ENCODE measurements around the gene MYH7B.

MYH7B gene
- total RNA-seq: 0.19 to 1.3 (median 0.71) reads per million in 4 experiments

DNA sequence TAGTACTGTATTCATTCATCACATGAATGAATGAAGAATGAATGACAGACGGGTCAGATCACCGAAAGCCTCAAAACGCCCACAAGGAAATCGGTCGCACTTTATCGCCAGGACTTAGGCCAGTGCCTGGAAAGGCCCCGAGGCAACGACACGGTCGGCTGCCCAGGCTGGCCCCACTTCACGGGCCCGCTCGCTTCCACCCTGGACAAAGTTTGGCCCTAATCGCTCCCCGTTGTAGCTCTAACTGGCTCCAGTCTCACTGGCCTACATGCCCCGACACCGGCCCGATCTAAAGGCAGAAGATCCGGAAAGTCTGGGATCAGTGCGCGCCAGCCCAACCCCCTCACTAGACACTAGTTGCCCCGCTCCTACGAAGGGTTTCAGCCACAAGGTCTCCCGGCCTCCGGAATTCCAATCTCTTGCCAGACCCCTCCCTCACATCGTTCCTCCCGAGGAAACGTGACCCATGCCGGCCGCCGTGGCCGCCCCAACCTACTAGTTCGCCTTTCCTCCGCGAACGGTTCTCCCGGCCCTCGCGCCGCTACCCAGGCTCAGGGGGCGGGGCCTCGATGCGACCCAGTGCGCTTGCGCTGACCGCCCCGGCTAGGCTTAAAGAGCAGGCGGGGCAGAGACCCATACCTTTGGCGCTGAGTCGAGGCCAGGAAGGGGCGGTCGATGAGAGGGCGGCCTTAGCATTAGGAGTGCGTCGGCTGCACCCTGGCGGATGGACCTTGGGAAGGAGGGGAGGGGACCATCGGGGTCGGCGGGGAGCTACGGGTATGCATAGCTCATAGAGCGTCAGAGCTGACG is at the start of gene MYH7B, which contains the start of gene GSS:
Gene MYH7B, plus strand, starts transcription at position 638 of the 810 bp plus-strand sequence. CDS start 22,138 bp downstream, outside the sequence.
Gene GSS, minus strand, starts transcription at position 576 of the 810 bp plus-strand sequence. CDS start 3,954 bp downstream, outside the sequence.
- peak; percentile 95 for DNase-seq

DNA sequence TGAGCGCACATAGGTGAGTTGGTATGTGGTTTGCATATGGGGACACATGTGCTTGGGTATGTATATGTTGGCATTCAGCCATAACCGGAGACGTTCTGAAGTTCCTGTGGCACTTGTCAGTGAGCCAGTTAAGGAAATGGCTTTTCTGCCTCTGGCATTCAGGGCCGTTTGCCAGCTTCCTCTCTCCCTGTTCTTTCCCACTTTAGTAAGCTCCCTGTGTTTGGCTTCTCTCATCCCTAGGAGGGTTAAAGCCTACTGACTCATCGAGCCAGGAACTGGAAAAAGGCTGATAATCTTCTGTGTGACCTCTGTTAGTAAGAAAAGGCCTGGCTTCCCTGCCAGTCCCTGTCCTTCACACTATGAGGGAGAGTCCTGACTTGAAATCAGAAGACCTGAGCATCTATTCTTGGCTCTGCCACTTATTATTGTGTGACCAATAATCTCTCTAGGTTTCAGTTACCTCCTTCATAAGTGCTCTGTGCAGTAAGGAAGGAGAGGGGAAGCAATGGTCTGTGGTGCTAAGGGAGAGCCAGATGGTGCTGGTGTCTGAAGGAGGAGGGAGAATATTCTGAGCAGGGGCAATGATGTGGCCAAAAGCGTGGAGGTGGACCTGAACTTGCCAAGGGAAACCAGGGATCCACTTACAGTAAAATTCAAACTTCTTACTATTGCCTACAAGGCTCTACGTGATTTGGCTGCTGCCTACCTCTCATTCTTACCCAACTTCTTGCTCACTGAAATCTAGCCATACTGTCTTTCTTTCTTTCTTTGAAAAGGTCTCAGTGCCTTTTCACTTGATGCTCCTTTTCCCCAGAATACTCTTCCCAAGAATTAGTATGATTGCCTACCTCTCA is 47.8 kb upstream of the MYH7B start:
- no peak for DNase-seq

DNA sequence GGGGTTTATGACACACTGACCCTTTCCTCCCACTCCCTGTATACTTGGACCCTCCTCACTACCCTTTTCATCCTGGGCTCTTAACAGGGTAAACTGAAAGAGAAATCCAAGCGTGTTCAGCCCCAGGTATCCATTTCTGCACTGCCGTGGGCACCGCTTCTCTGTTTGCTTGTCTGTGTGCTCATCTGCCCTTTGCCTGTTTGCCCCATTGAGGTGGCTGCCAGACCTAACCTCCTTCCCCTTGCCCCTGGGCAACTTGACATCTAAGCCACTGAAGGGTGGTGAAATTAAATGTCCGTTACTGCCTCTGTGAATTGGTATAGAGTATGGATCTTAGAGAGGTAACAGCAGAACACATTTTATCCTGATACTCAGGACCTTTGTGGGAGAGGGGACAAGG is 40.5 kb upstream of the MYH7B start:
- no peak for DNase-seq

DNA sequence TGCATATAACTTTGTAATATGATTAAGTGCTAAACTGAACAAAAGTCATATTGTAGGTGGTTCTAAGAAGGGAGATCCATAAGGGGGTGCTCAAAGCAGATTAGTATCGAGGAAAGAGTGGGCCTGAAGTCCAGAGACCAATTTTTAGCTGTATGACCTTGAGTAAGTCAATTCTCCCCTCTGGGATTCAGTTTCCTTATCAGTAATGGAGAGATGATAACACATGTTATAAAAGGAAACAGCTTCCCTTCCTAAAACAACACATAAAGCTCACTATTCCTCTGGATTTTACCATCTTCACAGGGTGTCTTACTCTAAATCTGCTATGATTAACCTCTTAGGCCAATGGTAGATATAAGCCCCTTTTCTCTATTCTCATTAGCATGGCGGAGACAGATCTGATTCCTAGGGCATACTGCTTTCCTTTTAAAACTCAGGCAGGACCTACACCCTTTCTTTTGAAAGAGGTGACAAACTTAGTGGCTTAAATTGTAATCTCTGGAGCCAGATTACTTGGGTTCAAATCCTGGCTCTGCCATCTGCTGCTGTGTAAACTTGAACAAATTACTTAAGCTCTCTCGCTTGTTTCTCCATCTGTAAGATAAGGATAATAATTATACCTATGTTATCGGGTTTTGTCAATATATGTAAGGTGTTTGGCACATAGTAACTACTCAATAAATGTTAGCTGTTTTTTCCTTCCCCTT is 39.8 kb upstream of the MYH7B start:
- no peak for DNase-seq

DNA sequence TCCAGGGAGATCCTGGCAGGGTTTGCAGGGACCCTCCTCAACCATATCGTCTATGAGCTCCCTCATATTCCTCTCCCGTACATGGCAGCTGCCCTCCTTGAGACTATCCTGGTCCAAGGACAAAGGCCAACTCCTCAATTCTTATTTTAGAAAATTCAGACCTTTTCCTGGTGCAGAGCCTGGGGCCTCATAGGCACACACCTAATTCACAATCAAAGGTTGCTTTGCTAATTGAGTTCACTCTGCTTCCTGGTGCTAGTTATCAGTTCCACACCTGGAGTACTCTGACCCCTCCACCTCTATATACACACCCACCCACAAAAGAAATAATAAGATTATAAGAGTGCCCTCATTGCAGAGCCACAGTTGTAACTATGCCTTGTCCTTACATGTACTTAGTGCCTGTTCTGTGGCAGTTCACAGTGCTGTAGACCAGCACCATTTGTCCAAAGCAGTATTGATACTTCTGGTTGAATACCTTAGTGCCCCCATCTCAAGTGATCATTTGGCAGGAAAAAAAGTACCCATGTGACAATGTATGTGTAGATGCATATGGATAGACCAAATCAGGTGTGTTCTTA is 38.8 kb upstream of the MYH7B start:
- no peak for DNase-seq

DNA sequence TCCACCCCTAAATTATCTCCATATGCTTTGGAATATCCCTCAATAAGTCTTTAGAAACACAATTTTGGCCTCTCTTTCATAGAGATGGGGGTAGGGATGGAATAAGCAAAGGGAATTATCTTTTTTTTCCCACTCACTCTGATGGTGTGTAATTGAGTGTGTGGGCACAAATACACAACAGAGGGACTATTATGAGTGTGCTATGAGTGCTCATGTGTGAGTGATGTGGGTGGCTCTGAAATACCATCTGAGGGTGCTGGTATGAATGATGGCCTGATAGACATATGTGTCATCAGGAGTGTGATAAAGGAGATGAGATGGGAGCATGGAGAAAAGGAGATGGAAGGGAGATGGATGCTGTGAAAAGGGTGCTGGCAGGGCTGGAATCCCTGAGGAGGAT is 35.6 kb upstream of the MYH7B start:
- no peak for DNase-seq

DNA sequence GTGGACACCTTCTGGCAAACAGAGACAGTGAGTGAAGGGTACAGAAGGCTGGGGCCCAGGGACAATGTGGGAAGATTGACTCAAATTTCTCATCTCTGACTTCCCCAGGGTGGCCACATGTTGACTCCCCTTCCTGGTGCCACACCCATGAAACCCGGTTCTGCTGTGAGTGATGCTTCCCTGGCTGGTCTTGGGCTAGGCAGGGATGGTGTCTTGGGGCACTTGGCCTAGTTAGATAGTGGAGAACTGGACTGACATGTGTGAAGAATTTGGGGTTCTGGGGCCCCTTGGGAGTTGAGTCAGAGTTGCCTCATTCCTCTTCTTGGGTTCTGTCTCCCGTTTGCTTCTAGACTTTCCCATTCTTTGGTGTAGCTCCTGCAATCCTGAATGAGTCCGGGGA is 34.2 kb upstream of the MYH7B start:
- no peak for DNase-seq

DNA sequence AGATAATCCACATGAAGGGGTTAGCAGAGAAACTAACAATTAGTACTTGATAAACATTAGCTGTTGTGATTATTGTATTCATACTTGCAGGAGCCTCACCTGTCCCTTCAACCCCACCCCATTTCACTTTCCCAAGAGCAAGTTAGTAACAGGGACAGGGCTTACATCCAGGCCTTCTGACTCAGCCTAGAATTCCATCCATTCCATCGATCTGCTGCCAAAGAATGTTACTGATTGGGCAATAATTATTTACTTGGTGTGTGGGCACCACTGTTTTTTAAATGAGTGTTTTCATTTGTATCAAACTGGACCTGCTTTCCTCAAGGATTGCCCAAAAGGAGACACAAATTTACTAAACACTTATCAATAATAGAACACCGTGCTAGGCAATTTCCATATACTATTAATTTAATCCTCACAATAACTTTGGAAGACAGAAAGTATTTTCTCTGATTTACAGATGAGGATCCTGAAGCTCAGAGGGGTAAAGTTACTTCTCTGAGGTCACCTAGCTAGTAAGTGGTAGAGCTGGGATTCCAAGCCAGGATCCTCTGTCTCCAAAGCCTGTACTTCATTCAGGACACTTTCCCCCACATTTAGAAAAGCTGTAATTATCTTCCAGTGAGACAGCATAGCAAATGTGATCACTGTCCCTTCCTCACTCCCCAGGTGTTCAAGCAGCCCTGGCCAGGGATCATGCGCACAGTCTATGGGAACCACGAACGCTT is 32.9 kb upstream of the MYH7B start:
- no peak for DNase-seq

DNA sequence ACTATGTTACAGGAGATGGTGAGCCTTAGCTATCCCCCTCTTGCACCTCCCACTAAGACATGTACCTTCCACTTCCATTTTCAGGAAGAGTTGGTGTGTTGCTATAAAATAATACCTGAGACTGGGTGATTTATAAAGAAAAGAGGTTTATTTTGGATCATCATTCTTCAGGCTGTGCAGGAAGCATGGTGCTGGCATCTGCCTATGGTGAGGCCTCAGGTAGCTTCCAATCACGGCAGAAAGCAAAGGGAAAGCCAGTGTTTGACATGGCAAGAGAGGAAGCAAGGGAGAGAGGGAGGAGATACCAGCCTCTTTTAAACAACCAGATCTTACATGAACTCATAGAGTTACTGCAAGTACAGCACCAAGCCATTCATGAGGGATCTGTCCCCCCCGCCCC is 32.3 kb upstream of the MYH7B start:
- DNase-seq: no peak

DNA sequence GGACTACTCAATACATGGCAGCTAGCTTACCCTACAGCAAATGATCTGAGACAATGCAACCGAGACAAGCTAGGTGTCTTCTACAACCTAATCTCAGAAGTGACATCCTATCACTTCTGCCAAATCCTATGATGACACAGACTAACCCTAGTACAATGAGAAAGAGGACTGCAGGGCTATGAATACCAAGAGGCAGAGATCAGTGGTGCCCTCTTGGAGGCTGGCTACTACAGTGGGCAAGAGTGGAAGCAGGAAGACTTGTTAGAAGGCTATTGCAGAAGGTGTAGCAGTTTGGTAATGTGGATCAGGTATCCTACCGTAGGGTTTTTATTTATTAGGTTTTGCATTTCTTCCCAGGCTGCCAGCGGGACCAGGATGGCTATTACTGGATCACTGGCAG is 30.3 kb upstream of the MYH7B start:
- DNase-seq: no peak

DNA sequence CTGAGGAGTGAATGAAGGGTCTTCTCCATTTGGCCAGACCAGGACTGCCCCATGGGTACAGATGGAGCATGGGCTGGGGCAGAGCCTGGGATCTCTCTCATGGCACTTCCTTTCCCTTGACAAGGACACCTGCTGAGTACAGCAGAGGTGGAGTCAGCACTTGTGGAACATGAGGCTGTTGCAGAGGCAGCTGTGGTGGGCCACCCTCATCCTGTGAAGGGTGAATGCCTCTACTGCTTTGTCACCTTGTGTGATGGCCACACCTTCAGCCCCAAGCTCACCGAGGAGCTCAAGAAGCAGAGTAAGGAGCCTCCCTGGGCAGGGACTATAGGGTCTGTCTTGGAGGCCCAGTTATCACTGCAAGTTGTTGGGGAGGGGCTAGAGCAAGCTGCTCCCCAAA is 29.7 kb upstream of the MYH7B start:
- no peak for DNase-seq

DNA sequence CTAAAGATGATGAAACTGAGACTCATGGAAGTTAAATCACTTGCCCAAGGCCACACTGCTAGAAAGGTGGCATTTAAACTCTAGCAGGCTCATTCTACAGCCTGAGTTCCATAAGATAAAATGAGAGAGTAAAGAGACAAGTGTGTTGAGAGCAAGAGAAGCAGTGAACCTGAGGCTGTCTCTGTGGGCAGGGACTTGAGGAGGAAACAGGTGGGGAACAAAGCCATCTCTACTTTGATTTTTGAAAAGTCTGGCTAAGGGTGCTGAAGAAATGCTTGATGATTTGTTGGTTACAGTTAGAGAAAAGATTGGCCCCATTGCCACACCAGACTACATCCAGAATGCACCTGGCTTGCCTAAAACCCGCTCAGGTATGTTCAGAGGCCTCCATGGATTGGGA is 29.1 kb upstream of the MYH7B start:
- no peak for DNase-seq

DNA sequence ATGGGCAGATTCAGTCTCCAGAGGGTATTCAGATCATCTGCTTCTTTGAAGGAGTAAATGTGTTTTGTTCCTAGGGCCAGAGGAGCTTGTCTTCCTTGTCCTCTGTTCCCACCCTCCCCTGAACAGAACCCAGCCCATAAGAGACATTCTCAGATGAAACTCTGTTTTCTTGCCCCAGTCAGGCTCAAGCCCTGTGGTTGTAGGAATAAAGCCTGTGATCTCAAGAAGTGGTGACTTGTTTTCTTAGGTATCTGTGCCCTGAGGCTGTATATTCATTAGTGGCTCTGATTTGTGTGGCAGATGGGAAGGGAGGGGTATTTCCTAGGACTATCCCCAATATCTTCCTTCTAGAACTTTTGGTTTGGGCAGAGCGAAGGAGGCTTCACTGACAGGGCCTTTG is 27.9 kb upstream of the MYH7B start:
- DNase-seq: no peak

DNA sequence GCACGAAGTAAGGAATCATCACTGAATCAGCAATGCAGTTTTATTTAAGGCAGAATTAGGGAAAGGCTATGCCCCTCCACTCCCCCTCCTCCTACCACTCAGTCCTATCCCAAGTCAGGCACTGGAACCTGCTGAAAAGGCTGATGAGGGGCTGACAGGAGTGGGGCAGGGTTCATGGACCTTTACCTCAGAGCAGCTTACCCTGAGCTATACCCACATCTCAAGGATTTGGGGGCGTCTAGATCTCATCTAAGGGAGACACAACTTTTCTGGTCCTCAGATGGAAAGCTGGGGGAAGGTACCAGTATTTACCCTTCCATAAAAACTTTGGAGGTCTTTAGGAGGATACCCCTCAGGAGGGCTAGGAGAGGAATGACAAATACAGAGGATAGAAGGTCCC is 27.3 kb upstream of the MYH7B start:
- no peak for DNase-seq

DNA sequence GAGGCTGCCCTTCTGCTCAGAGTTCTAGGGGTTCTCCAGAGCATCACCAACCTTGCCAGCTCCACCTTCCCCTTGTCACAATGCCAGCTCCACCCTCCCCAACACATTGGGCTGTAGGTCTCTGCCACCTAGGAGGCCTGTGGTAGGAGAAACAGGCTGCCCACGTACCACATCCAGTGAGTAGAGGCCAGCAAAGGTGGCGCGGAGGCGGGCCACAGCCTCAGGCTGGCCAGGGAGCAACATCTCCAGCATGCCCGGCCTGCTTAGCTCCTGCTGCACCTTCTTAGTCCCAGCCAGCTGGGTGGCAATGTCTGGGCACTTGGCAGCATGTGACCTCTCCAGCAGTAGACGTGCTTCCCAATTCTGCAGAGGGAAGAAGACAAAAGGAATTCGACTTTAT is 23.9 kb upstream of the MYH7B start:
- no peak for DNase-seq

DNA sequence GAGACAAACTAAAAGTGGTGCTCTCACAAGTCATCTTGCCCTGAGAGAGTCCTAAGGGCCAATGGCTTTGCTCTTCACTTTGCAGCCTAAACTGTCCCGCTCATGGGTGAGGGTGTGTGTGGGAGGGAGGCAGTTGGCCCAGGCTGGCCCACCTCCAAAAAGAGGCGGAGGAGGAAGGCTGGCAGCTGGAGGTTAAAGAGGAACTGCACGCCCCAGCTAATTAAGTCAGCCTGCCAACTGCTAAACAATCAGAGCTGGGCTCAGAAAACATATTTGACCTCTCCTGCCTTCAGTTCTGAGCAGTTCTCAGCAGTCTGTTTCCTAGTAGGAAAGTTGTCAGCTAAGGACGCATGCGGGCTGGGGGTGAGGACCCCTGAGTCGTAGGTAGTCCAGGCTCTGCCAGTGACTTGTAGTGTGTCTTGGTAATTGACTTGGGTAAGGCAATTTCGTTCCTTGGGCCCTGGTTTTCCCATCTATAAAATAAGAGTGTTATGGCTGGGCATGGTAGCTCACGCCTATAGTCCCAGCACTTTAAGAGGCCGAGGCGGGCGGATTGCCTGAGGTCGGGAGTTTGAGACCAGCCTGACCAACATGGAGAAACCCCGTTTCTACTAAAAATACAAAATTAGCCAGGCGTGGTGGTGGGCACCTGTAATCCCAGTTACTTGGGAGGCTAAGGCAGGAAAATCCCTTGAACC is 17.1 kb upstream of the MYH7B start:
- DNase-seq: no peak

DNA sequence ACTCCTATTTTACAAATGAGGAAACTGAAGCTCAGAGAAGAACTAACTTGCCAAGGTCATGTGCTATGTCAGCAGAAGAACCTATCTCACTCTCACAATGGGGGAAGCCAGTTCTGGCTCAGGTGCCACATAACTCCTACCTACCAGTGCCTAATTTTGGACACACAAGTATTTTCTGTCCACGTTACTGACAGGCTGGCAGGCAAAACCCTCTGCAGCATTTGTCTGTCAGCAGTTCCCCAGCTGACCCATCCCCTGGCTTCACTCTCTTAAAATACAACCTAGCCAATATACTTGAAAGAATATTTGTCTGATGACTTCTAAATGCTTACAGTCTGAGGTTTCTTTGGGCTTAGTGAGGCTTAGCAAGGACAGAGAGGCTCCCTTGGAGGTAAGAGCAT is 15.6 kb upstream of the MYH7B start:
- DNase-seq: no peak

DNA sequence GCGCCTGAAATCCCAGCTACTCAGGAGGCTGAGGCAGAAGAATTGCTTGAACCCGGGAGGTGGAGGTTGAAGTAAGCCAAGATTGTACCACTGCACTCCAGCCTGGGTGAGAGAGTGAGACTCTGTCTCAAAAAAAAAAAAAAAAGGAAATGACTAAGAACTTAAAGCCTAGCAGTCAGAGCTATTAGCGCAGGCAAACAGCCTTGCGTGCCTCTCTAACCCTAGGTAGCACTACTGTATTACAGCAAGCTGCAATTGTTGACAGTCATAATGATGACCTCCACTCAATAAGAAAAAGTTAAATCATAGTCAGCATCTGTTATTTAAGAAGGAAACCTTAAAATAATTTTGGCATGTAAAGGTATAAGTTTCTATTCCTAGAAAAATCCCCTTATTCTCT is 14.4 kb upstream of the MYH7B start:
- no peak for DNase-seq

DNA sequence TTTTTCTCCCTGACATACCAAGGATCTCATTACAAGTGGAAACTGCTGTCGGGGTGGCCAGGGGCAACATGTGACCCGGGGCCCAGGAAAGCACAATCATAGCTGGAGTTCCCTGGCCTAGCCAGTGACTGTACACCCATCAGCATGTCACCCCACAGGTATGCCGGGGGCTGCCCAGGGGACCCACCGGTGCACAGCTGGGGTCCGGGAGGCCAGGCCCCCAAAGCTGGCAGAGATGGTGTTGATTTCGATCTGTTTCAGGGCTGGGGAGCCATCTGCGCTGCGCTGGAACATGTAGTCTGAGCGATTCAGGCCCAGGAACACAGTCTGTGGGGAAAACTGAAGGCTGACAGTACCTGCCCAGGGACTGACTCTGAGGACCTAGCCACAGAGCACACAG is 13.4 kb upstream of the MYH7B start:
- DNase-seq: no peak

DNA sequence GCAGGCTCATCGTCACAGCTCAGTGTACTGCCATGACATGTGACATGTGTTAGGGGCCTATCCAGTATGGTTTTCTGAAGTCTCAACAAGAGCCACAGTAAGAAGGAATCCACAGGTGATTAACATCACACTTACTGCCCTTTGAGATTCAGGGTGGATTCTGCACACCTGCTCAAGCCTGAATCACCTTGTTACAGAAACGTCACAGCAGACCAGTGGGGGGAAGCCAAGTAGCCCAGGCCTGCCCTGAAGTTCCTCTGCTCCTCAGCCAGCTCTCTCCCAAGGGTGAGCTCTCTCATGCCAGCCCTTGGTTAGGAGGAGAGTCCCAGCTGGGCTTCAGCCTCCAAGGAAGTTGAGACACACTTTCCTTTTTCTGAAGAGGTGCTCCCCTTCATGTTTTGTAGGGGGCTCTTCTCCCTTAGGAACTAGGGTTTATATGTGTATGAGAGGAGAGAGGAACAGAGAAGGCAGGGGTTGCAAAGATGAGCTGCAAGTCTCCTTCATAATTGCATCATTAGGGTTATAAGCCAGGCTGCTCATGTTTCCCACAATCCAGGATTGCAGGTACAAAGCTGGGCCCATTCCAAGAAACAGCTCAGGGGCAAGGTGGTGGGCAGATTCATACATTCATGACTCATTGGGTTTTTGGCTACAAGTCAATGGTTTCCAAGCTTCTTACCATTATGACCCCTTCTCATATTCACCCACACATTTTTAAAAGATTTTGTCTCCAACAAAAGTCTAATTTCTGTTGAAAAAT is 11.7 kb upstream of the MYH7B start:
- no peak for DNase-seq

Measured in effector CD8-positive, alpha-beta T cell (primary cell).